ENCODE data around the gene BEND7.
"Not testable (repeated sequence)": the region's sequence is repeated elsewhere in the genome, so short reads cannot be mapped to it uniquely, and the experiment has no call there.

BEND7 gene

GRCh38 chr10:13475124-13475523 is 53.7 kb downstream of the BEND7 start:
- no peak for DNase-seq

GRCh38 chr10:13473986-13474385 is 54.8 kb downstream of the BEND7 start:
- no peak for DNase-seq

- no peak for DNase-seq
These were observed 56.5 kb downstream of the BEND7 start for GRCh38 chr10:13472359-13472758.

DNA sequence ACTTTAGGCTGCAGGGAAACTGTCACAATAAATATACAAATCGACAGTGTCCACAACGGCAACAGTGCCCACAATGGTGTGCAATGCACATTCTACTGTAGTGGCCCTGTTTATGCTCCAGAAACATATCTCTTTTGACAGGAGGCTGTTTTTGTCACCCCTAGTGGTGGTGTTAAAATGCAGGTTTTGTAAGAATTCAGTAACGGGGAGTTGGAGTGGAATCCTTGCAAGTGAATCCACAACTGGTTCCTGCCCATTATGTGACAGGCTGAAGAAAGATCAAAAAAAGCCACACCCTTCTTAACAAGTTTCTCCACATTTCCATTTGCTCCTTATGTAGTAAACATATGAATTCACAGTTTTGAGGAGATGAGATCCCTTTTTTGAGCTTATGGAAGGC is 58.5 kb downstream of the BEND7 start:
- no peak for DNase-seq

GRCh38 chr10:13462551-13462950 is 66.3 kb downstream of the BEND7 start:
- no peak for DNase-seq

DNA sequence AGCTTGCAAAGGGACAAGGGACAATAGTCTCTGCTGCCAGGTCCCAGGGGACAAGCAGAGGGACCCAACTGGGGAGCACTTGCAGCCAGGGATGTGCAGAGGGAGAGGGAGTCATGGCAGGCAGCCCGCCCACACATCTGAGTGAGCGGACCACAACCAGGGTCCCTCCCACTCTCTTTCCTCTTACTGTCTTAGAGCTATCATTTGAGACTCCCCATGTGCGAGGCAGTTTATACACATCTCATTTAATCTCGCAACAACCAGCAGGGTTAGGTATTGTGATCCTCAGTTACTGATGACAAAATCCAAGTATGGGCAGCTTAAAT is 70.2 kb downstream of the BEND7 start:
- no peak for DNase-seq

DNA sequence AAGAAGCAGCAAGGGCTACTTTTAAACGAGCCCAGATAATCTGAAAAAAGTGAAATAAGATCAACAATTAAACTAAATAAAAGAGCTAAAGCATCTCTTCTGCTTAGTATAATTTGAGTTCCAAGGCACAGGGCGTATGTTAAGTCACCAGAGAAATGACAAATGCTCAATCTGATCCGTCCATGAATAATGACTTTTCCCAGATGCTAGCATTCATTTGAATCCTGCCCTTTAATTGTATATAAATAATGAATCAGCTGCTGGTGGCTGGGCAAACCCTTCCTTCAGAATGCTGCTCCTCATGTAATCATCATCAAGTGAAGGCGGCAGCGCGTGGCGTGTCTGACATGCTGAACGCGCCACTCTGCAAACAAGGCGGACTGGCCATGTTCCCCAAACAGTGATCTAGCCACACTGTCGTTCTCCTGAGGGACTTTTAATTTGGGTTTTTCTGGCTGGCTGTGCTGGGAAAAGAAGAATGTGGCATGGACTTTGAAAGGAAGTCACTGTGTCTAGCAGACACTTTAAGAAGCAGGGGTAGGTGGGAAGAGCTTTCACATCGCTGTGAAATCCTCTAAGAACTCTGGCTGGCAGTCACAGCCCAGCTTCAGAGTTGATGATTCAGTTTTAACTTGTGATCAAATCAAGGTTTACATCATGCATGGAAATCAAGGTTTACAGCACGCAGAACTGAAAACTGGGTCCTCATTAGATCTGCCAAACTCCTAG is 70.7 kb downstream of the BEND7 start:
- DNase-seq, result no peak

- no peak for DNase-seq
These were observed 74.9 kb downstream of the BEND7 start for GRCh38 chr10:13453896-13454295.

- DNase-seq, result no peak
These were observed 78.7 kb downstream of the BEND7 start for GRCh38 chr10:13450069-13450468.

DNA sequence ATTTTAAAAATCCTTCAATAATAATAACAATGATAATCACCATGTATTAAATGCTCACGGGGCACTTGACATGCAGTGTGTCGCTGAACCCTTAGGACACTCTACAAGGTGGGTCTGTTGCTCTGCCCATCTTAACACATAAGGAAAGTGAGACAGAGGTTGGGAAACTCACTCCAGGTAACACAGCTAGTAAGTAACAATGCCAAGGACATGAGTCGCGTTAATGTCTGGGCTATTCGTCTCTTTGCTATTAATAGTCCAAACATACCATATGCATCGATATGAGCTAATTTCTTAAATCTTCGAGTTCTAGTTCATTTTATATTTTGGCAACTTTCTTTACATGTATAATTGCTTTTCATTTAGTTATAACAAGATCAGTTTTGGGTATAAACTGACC is 79.5 kb downstream of the BEND7 start:
- DNase-seq, result no peak

- no peak for DNase-seq
These were observed 80.6 kb downstream of the BEND7 start for GRCh38 chr10:13448216-13448615.

- DNase-seq, result no peak
These were observed 83.0 kb downstream of the BEND7 start for GRCh38 chr10:13445656-13446400.

DNA sequence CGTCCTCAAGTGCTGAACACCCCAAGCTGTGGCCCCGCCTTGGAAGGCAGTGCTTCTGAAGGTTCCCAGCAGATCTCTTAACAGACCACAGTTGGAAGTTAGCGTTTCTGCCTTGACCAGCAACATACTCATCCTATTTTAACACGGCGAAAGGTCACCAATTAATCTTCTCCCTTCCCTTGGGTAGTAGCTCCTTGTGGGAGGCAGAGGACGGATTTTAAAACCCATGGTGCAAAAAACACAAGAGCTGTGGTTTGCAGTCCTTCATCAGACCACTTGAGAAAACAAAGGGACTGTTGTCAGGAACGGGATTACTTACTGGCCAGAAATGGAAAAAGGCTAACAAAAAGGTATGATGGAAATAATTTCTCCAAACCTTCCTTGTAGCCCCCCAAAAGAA is 87.3 kb downstream of the BEND7 start:
- no peak for DNase-seq

DNA sequence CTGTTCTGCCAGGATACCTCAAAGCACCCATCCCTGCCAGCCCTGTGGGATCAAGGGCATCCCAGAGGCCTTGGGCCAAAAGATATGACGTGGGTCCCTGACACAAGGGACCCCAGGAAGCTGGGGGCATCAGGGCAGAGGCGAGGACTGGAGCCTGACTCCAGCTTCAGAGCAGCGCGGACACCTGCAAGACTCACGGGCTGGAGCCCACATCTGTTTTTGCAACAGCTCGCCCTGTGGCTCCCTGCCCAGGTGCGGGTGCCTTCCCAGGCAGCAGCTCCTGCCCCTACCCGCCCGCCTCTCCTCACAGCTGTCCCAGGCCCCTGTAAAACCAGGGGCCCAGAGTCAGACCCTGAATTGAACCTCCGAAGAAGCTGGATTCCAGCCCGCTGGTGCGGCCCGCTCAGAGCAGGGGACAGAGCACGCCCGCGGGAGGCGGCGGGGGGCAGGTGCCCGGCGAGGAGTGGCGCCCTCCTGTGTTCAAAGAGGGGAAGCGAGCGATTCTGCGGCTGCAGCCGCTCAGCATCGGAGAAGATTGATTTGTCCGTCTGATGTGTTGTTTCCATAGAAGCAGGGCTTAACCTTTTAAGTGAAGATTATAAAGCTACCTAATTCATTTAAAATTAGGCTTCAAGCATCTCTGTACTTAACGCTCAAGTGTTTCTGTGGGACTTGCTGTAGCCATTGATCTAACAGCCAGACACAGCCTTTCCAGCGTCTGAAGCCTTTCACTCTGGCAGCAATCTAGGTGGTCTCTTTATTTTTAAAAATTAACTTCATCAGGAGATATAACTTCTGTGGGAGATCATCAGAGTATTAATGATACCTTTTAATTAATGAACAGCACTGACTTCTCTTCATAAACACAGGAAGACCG is 88.4 kb downstream of the BEND7 start:
- DNase-seq, result peak; percentile 4

- DNase-seq, result no peak
These were observed 89.3 kb downstream of the BEND7 start for GRCh38 chr10:13439313-13440184.

DNA sequence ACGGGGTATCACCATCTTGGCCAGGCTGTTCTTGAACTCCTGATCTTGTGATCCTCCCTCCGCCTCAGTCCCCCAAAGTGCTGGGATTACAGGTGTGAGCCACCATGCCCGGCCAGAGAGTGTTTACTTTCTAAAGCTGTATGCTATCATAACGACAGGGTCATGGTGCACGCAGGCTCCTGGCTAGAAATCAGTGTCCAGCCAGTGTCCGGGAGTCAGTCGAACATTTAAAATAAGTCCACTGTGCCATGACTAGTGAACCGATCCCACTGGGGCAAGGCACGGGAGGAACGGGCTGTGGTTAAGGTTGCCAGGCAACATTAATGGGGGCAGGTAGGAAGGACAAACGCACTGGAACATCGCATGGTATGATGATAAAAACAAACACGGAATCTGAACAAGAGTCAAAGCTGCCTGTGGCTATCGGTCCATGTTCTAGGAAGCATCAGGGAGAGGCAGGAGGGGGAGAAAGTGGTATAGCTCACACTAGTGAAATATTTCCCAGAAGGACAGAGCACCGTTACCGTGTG is 91.7 kb downstream of the BEND7 start:
- no peak for DNase-seq

DNA sequence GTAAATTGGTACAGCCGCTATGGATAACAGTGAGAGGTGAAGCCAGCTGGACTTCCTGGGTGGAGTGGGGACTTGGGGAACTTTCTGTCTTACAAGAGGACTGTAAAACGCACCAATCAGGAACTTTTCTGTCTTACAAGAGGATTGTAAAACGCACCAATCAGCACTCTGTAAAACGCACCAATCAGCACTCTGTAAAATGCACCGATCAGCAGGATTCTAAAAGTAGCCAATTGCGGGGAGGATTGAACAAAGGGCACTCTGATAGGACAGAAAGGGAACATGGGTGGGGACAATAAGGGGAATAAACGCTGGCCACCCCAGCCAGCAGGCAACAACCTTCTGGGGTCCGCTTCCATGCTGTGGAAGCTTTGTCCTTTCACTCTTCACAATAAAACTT is 100.9 kb downstream of the BEND7 start:
- DNase-seq, result not testable (repeated sequence)

GRCh38 chr10:13425397-13425796 is 103.4 kb downstream of the BEND7 start:
- DNase-seq, result no peak

DNA sequence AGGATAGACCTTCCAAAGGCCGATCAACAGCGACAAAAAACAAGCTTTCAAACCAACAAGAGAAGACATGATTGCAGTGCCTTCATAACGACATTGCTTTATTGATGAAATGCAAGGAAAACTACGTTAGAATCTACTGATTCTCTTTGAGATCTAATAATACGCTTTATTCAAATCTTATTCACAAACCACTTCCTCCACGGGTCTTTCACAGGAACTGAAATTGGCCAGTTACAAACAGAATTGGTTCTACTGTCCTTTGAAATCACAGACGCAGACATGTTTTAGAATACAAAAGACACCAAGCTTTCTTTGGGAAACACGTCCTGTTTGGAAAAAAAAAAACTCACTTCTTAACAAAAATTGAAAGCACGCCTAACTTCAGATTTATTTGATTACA is 106.0 kb downstream of the BEND7 start:
- no peak for DNase-seq

GRCh38 chr10:13421382-13421917 is 107.4 kb downstream of the BEND7 start:
- no peak for DNase-seq

DNA sequence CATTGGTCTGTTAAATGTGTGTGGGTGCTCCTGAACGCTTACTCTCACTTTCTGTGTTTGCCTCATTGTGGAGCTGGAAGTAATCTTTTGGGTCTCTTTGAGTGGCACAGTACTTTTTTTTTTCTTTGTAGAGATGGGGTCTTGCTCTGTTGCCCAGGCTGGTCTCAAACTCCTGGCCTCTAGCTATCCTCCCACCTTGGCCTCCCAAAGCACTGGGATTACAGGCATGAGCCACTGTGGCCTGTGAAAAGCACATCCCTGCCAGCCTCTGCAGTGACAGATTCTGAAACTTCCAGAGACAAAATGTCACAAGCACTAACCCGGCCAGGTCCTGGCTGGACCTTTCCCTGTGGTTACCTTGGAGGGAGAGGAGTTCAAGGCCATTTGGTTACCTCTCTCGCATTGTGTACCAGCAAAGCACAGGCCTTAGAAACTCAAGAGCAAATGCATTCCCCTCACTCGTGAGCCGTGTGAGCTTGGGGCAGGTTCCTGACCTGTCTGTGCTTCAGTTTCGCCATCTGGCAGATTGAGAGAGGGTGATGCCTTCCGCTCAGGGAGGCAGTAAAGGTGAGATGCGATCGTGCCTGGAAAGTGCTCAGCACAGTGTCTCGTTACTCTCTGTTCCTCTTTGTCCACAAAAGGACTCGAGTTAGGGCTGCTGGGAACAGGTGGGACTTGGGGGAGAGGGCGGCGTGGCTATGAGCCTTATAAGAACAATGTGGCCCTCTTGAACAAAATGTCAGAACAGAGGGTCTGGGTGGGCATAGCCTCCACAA is 108.1 kb downstream of the BEND7 start:
- no peak for DNase-seq
